MM.1S (cell line): Measurements from ENCODE around the gene CYP4V2.

Experiments used
- EZH2 ChIP-seq: fragments of 300-600 bp; sonication (generic); optimal IDR thresholded peaks from 2 replicates; pipeline ENCODE3; 2017; ENCODE audit warnings: low read depth, mild to moderate bottlenecking, antibody characterized with exemption, low read length, mixed read lengths
- EZH2phosphoT487 ChIP-seq: fragments of 300-600 bp; sonication (generic); IDR thresholded peaks from 2 replicates; pipeline ENCODE4 v1.6.1; 2018; ENCODE audit warnings: antibody characterized with exemption, low read length
- TF ChIP-seq, protein P1 (sequence below): fragments of 300-600 bp; sonication (generic); IDR thresholded peaks from 2 replicates; pipeline ENCODE4 v1.5.1; 2016; ENCODE audit warnings: antibody characterized with exemption, low read length, mixed read lengths

DNA sequence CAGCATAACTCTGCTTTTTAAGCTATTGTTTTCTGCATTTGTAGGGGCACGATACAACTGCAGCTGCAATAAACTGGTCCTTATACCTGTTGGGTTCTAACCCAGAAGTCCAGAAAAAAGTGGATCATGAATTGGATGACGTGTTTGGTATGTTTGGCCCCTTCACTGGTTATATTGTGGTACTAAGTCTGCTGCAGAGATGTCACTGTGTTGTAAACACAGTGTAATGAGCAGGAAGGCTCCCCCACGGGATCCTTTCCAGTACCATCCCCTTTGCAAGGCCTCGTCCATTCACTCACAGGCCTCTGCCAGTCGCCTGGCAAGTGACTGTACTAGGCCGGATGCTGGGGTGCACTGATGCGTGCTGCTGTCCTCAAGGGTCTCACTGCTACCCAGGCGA is 13.8 kb downstream of the CYP4V2 start:
- TF ChIP-seq EZH2phosphoT487 (no peak), EZH2 (no peak)
- TF ChIP-seq, protein P1, sequence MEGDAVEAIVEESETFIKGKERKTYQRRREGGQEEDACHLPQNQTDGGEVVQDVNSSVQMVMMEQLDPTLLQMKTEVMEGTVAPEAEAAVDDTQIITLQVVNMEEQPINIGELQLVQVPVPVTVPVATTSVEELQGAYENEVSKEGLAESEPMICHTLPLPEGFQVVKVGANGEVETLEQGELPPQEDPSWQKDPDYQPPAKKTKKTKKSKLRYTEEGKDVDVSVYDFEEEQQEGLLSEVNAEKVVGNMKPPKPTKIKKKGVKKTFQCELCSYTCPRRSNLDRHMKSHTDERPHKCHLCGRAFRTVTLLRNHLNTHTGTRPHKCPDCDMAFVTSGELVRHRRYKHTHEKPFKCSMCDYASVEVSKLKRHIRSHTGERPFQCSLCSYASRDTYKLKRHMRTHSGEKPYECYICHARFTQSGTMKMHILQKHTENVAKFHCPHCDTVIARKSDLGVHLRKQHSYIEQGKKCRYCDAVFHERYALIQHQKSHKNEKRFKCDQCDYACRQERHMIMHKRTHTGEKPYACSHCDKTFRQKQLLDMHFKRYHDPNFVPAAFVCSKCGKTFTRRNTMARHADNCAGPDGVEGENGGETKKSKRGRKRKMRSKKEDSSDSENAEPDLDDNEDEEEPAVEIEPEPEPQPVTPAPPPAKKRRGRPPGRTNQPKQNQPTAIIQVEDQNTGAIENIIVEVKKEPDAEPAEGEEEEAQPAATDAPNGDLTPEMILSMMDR = no peak
